HG02759 (cell line): Measurements from ENCODE around the gene JAM2.
A peak's percentile ranks its signal among the peaks of the same experiment; 100 is the strongest.
"Not testable (repeated sequence)": the region's sequence is repeated elsewhere in the genome, so short reads cannot be mapped to it uniquely, and the experiment has no call there.

Source experiments
- ATAC-seq: cut with Tn5 transposase; IDR thresholded peaks from one replicate; pipeline ENCODE4 v1.9.1; 2021; ENCODE audit warnings: mild to moderate bottlenecking, moderate library complexity; ENCODE audit not compliant: unreplicated experiment

The JAM2 gene

DNA sequence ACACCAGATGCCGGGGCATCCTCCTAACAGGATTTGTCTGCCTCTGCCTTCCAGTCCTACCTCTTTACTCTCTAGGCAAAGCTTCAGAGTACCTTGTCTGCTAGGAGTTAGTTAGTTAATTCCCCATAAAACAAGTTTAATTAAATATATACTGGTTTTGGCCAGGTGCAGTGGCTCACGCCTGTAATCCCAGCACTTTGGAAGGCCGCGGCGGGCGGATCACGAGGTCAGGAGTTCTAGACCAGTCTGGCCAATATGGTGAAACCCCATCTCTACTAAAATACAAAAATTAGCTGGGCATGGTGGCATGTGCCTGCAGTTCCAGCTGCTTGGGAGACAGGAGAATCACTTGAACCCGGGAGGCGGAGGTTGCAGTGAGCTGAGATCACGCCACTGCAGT lies 75.0 kb downstream of the JAM2 start:
- ATAC-seq = not testable (repeated sequence)

- no peak for ATAC-seq
These were observed 78.6 kb downstream of the JAM2 start for GRCh38 chr21:25717491-25718147.

DNA sequence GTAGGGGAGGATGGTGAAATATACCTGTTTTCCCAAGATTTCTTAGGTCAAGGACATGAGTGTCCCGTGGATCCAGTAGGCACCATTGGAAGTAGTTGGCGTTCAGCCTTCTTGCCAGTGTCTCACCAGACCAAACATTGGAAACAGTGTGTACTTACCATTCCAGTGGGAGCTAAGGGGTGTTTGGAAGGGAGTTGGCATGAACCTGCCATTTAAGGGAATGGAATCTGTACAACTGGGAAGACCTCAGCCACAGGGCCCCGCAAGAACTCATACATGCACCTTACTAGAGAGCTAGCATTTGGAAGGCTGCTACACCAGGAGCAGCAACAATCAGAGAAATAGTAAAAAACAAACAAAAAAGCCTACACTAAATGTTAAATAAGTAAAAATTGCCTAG lies 82.9 kb downstream of the JAM2 start:
- no peak for ATAC-seq

DNA sequence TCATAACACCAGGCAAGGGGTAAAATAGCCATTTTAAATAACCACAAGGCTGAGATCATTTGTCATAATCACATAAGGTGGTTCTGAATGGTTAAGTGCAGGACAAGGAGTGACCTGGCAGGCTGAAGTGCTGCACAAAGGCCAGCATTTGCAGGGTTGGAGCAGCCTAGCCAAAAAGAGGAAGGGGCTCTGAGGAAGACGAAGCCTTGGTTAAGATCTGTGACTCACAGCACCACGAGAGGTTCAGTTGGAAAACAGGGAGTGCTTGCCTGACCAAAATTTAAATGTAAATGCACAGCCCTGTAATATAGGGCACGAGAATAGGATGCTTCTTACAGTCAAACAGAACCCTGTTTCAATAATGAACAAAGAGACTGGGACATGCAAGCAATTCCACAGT lies 83.6 kb downstream of the JAM2 start:
- no peak for ATAC-seq

DNA sequence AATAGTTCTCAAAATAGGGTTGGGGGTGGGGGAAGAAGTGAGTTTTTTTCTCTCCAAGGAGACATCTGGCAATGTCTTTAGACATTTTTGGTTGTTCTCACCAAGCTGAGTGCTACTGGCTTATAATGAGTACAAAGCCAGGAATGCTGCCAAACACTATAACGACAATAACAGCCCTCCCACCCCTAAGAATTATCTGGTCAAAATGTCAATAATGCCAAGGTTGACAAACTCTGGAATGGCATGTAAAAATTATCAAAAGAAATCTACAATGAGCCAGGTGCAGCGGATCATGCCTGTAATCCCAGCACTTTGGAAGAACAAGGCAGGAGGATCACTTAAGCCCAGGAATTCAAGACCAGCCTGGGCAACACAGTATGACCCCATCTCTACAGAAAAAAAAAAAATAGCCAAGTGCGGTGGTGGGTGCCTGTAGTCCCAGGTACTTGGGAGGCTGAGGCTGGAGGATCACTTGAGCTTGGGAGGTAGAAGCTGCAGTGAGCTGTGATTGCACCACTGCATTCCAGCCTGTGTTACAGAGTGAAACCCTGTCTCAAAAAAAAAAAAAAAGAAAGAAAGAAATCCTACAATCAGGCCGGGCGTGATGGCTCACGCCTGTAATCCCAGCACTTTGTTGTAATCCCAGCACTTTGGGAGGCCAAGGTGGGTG lies 93.2 kb downstream of the JAM2 start:
- no peak for ATAC-seq

DNA sequence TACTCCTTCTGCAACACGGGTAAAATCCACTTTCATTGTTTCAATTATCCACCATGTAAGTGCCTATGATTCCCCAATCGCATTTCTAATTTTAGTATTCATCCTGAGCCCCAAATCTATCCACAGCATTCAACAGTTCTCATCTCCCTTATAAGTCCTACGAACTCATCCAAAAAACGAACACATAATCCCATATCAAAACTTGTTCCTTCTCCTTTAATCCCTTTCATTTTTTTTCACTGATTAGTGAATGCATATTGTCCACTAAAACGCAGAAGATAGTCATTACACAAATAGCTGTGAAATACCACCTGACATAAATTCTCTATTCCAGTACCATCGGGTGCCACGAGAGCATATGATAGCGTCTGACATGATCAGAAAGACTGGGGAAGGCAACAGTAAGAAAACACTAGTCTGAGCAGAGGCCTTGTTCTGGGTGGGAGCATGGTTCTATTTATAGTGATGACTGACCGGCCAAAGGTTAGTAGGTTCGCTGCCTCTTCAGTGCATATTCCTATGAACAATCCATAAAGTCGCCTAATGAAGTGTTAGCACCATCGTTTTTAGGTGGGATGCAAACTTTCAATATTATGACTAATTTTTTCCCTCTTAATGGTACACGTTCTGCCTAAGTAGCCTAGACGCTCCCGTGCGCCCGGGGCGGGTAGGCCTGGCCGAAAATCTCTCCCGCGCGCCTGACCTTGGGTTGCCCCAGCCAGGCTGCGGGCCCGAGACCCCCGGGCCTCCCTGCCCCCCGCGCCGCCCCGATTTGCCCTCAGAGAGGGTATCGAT lies 95.0 kb downstream of the JAM2 start:
- ATAC-seq = peak; percentile 13

DNA sequence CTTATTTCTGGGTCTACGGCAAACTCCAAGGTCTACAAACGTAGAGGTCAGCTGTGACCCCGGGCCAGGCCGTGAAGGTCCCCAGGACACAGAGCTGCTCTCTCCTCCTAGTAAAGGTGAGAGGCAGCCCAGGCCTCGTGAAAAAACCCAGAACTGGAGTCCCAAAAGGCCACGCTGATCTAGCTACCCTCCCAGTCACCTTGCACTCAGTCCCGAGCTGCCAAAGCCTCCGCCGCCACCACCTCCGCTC lies 95.5 kb downstream of the JAM2 start:
- ATAC-seq = peak; percentile 2

GRCh38 chr21:25734904-25735645 lies 96.0 kb downstream of the JAM2 start, which contains the start of the genes ATP5PF and GABPA:
Gene ATP5PF, minus strand, starts transcription at chr21:25734904. Its CDS starts 5,110 bp downstream, at chr21:25729794.
Gene GABPA, plus strand, starts transcription at chr21:25734972. Its CDS starts 6,627 bp downstream, at chr21:25741599.
- peak; percentile 88 for ATAC-seq

DNA sequence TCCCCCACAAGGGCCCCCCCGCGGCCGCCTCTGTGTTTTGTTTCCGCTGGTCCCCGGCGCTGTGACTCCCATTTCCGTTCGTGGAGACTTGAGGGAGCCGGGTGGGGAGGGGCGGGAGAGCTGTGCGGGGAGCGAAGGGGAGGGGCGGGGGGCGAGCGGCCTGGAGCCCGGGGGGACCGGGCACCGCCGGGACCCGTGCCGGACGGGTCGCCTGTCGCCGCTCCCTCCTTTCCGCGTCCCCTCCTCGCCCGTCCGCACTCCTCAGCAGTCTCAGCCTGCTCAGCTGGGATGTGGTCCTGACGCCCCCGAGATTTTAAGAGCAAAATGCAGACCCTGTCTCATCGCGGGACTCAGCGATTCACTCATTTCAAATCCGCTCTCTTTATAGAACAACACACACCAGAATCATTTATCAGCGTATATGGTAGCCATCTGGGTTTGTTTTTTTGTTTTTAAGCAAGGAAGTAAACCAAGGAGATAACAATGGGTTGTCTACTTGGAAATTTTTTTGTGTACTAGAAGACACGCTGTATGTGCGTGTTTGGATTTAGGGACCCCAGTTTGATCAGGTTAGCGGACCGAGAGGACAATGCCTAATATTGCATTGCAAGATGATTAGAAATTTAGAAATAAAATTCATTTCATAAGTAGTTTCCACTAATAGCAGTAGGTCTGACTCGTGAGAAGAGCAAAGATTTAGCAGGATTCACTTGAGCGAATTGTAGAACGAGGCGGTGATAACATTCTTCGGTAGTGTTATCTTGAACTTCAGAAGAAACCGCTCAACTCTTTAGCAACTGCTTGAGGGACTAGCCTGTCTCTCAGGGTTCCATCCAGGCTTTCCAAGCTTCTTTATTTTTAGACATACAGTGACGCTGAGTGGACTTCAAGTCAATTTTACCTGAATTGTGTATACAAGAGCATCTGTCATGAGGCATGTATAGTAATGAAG lies 96.9 kb downstream of the JAM2 start:
- peak; percentile 17 for ATAC-seq

- ATAC-seq = no peak
These were observed 98.4 kb downstream of the JAM2 start for GRCh38 chr21:25737421-25737820.

DNA sequence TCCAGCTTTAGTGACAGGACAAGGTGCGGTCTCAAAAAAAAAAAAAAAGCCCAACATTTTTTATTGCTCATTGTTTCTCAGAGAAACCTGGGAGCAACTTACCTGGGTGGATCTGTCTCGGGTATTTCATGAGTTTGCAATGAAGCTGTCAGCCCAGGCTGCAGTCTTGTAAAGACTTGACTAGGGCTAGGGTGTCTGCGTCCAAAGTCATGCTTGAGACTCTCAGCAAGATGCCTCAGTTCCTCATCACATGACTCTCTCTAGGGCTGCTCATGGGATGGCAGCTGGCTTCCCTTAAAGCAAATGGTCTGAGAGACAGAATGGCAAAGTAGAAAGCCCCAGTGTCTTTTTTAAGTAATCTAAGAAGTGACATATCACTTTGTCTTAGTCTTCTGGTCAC lies 103.8 kb downstream of the JAM2 start:
- ATAC-seq = no peak

DNA sequence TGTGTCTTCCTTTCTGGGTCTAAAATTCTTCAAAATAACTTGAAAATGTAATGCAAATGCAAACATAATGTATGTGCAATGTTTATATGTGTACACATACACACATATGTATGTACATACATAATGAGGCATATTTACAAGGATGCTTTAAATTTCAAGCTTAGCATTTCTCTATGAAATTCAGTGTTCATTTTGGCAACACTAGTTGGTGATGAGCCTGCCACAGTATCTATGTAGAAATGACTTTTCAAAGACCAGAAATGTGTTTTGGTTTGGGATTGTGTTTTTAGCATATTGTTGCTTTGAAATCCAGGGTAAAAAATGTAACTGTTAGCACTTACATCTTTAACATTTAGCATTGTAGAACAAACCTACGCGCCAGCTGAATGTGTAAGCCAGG lies 105.8 kb downstream of the JAM2 start:
- ATAC-seq = no peak

GRCh38 chr21:25750085-25750484 lies 111.0 kb downstream of the JAM2 start:
- ATAC-seq = no peak

GRCh38 chr21:25752416-25752815 lies 113.4 kb downstream of the JAM2 start:
- no peak for ATAC-seq

- no peak for ATAC-seq
These were observed 117.3 kb downstream of the JAM2 start for GRCh38 chr21:25756190-25756932.

DNA sequence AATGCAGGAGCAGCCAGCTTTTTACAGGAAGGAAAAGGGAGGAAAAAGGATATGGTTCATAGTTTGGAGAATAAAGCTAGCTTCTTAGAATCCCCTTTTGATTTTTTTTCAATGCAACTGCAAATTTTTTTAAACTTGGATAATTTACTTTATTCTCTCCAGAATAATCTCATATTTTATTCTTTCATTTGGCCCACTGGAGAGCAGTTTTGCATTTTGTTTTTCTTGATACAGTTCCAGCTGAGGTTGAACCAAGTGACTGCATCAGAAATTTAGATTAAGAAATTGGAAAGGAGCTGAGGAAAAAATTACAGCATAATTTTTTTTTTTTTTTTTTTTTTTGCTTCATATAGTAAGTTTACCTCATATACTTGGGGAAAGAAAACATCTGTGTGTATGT lies 118.5 kb downstream of the JAM2 start:
- ATAC-seq = no peak

DNA sequence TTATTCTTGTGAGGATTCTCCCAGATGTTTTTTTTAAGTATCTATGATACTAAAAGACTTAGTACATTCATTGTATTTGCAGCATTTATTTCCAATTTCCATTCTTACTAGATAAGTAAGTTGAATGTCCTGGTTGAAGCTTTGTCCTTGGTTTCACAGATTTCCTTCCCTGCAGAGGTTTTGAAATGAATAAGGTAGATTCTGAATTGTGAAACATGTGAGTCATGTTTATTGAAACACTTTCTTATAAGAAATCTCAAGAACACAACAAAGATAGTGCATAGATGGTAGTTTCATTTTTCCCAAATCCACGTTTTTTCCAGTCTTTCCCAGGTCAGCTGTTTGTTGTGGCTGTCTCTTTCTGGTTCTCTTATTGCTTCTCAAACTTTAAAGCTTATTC lies 120.5 kb downstream of the JAM2 start:
- ATAC-seq = no peak

DNA sequence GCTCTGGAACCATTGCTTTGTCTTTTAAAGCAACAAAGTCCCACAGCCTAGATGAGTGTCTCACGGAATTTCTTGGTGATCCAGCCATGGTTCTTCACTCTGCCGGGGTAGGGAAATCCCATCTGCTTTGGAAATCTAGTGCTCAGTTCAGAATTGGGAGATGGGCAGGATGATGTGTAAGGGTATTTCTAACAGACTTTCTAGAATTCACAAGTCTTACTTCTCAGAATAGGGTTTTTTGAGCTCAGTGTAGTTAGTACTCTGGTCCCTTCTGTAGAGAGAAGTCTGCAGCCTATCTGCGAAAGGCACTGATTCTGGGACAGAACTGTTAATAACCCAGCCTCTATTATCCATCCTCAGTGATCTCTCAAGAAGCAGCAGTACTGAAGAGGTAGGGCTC lies 121.0 kb downstream of the JAM2 start:
- no peak for ATAC-seq

DNA sequence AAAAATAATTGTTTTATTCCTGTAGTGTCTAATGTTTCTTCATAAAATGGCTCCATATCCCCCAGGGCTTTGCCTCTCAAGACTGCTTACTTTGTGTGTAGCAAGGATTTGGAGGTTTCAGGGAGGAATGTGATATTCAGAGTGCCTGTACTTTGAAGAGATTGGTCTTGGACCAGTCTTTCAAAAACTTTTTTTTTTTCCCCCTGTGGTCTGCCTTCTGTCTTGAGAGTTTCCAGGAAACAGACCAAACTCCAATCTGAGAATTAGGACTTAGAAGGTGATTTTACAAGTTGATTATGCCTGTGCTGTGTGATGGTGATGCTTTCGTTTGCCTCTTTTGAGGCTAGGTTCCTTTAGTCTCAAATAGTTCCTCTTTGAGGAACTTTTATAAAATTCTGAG lies 121.6 kb downstream of the JAM2 start:
- no peak for ATAC-seq

DNA sequence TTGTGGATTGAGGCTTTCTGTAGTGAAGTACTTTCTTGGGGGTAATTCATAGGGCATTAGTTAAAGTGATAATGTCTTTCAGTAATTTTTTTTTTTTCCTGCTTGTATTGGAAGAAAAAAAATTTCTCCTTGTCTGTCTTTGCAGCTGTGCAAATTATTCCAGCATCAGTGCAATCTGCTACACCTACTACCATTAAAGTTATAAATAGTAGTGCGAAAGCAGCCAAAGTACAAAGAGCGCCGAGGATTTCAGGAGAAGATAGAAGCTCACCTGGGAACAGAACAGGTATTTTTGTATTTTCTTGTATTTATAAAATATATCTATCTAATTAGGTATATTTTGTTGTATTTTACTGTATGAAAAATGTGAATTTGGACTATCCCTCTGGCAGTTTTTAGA lies 125.0 kb downstream of the JAM2 start:
- no peak for ATAC-seq
